GM21723 (cell line): Measurements from ENCODE around the gene FAM32A.
"Not testable (repeated sequence)": the region's sequence is repeated elsewhere in the genome, so short reads cannot be mapped to it uniquely, and the experiment has no call there.

ENCODE experiments used
- ATAC-seq: cut with Tn5 transposase; IDR thresholded peaks from one replicate; pipeline ENCODE4 v1.9.1; 2021; ENCODE audit warnings: mild to moderate bottlenecking, moderate library complexity; ENCODE audit not compliant: unreplicated experiment

Gene FAM32A

GRCh38 chr19:16164222-16164890 is 20.9 kb upstream of the FAM32A start:
- no peak for ATAC-seq

- no peak for ATAC-seq
Observed at GRCh38 chr19:16166417-16166816, 18.8 kb upstream of the FAM32A start.

GRCh38 chr19:16167055-16167454 is 18.2 kb upstream of the FAM32A start:
- no peak for ATAC-seq

- no peak for ATAC-seq
Observed at GRCh38 chr19:16168465-16169081, 16.6 kb upstream of the FAM32A start.

GRCh38 chr19:16170134-16170533 is 15.1 kb upstream of the FAM32A start:
- ATAC-seq: no peak

- no peak for ATAC-seq
Observed at GRCh38 chr19:16175954-16176353, 9.3 kb upstream of the FAM32A start.

- ATAC-seq: not testable (repeated sequence)
Observed at GRCh38 chr19:16178866-16179265, 6.3 kb upstream of the FAM32A start.

GRCh38 chr19:16180611-16181010 is 4.6 kb upstream of the FAM32A start:
- ATAC-seq: no peak

- ATAC-seq: no peak
Observed at GRCh38 chr19:16184665-16185122, 516 bp upstream of the FAM32A start.

GRCh38 chr19:16185768-16186123 is 536 bp downstream of the FAM32A start:
- no peak for ATAC-seq

- no peak for ATAC-seq
Observed at GRCh38 chr19:16188521-16188920, 3.3 kb downstream of the FAM32A start.

GRCh38 chr19:16190198-16190597 is 5.0 kb downstream of the FAM32A start:
- ATAC-seq: no peak

GRCh38 chr19:16190736-16191135 is 5.5 kb downstream of the FAM32A start:
- ATAC-seq: no peak

- no peak for ATAC-seq
Observed at GRCh38 chr19:16191216-16191908, 6.2 kb downstream of the FAM32A start.

- ATAC-seq: no peak
Observed at GRCh38 chr19:16193466-16193865, 8.3 kb downstream of the FAM32A start.

- peak; percentile 2 for ATAC-seq
Observed at GRCh38 chr19:16197188-16197621, 12.0 kb downstream of the FAM32A start.

GRCh38 chr19:16197622-16198369 is 12.6 kb downstream of the FAM32A start, which contains the start of gene AP1M1:
TSS of gene AP1M1 (plus strand) at chr19:16197911. CDS start at chr19:16198027, 116 bp downstream.
- peak; percentile 80 for ATAC-seq

GRCh38 chr19:16198370-16198651 is 13.1 kb downstream of the FAM32A start:
- ATAC-seq: peak; percentile 13

- ATAC-seq: no peak
Observed at GRCh38 chr19:16199275-16199932, 14.2 kb downstream of the FAM32A start.

- no peak for ATAC-seq
Observed at GRCh38 chr19:16200038-16201010, 15.1 kb downstream of the FAM32A start.
